Mesothelial cell of epicardium (in vitro differentiated cells): ENCODE data around the gene POLA2. TPM values are rescaled to one million over a fixed set of nuclear protein-coding genes. Genes with fewer than 3 reads are reported as not detected.

Source experiments
- DNase-seq, 2 experiments: peaks; one replicate each; pipeline ENCODE4 v3.0.0; 2021; ENCODE audit warnings: low spot score in 2 of 2; ENCODE audit not compliant: unreplicated experiment in 2 of 2
- H3K27ac Mint-ChIP-seq: 2 replicates; pipeline ENCODE4 v1.8.0; 2021; ENCODE audit warnings: mixed read lengths
- H3K27me3 Mint-ChIP-seq: 2 replicates; pipeline ENCODE4 v1.8.0; 2021; ENCODE audit warnings: low read depth, mixed read lengths
- H3K36me3 Mint-ChIP-seq: 2 replicates; pipeline ENCODE4 v1.8.0; 2021; ENCODE audit warnings: mixed read lengths
- H3K4me1 Mint-ChIP-seq: 2 replicates; pipeline ENCODE4 v1.8.0; 2021; ENCODE audit warnings: mixed read lengths
- H3K4me3 Mint-ChIP-seq: 2 replicates; pipeline ENCODE4 v1.8.0; 2021; ENCODE audit warnings: mild to moderate bottlenecking, moderate library complexity, mixed read lengths
- H3K9me3 Mint-ChIP-seq: 2 replicates; pipeline ENCODE4 v1.8.0; 2021; ENCODE audit warnings: mixed read lengths
- CTCF ChIP-seq: fragments of 200-600 bp; sonication (generic); IDR thresholded peaks from one replicate; pipeline ENCODE4 v1.5.0; 2021; ENCODE audit warnings: antibody characterized with exemption; ENCODE audit not compliant: unreplicated experiment
- total RNA-seq: library from RNA; stranded (reverse); gene quantifications from 3 replicates; pipeline ENCODE4 v1.2.1, GENCODE V29; 2021

The POLA2 gene
- total RNA-seq, 1 donor from 2014 or later: 16.1 TPM

- TF ChIP-seq CTCF: no peak
- Mint-ChIP-seq H3K4me1 (peaks cover 33% of the 10 kb centered on the region), H3K27me3 (peaks cover 3% of the 10 kb centered on the region), H3K9me3 (no peaks in the 10 kb centered on the region), H3K27ac (no peak overlapping the region), H3K4me3 (no peak overlapping the region), H3K36me3 (no peaks in the 10 kb centered on the region)
- no peak for DNase-seq
These were observed 38.8 kb upstream of the POLA2 start for GRCh38 chr11:65223011-65223410.

GRCh38 chr11:65224930-65225278, 36.9 kb upstream of the POLA2 start:
- peaks cover 5% of the 10 kb centered on the region for H3K36me3 Mint-ChIP-seq
- peaks cover 23% of the 10 kb centered on the region for H3K4me1 Mint-ChIP-seq
- peaks cover under 1% of the 10 kb centered on the region for H3K9me3 Mint-ChIP-seq
- H3K27ac Mint-ChIP-seq: peak overlapping the region; percentile 12
- DNase-seq: no peak
- no peak for TF ChIP-seq CTCF
- peak overlapping the region; percentile 76 for H3K4me3 Mint-ChIP-seq
- peaks cover 3% of the 10 kb centered on the region for H3K27me3 Mint-ChIP-seq

GRCh38 chr11:65225279-65226102, 36.3 kb upstream of the POLA2 start:
- Mint-ChIP-seq H3K4me1 (peaks cover 18% of the 10 kb centered on the region), H3K27me3 (peaks cover 3% of the 10 kb centered on the region), H3K36me3 (peaks cover 10% of the 10 kb centered on the region), H3K9me3 (peaks cover 5% of the 10 kb centered on the region), H3K4me3 (peak overlapping the region; percentile 76), H3K27ac (peak overlapping the region; percentile 30)
- TF ChIP-seq CTCF: peak; percentile 22
- DNase-seq: no peak

- no peak for TF ChIP-seq CTCF
- Mint-ChIP-seq H3K9me3 (peaks cover 5% of the 10 kb centered on the region), H3K36me3 (peaks cover 10% of the 10 kb centered on the region), H3K4me3 (peak overlapping the region; percentile 76), H3K27me3 (peaks cover 3% of the 10 kb centered on the region), H3K4me1 (peaks cover 16% of the 10 kb centered on the region), H3K27ac (no peak overlapping the region)
- DNase-seq: no peak
These were observed 35.7 kb upstream of the POLA2 start for GRCh38 chr11:65226103-65226442.

GRCh38 chr11:65227879-65228278, 33.9 kb upstream of the POLA2 start:
- H3K9me3 Mint-ChIP-seq: peaks cover 5% of the 10 kb centered on the region
- no peak for TF ChIP-seq CTCF
- H3K4me3 Mint-ChIP-seq: no peak overlapping the region
- peaks cover 16% of the 10 kb centered on the region for H3K4me1 Mint-ChIP-seq
- H3K27me3 Mint-ChIP-seq: peaks cover 3% of the 10 kb centered on the region
- H3K36me3 Mint-ChIP-seq: peaks cover 10% of the 10 kb centered on the region
- DNase-seq: no peak
- no peak overlapping the region for H3K27ac Mint-ChIP-seq
